GM18951 (cell line): ENCODE measurements around the gene SSUH2.

ENCODE experiments used
- POLR2A ChIP-seq: IDR thresholded peaks from 4 replicates; pipeline ENCODE4 v1.6.1; 2011; ENCODE audit warnings: mild to moderate bottlenecking; ENCODE audit not compliant: insufficient read length, insufficient read depth; ENCODE audit errors: extremely low read depth
- in situ Hi-C: fragments of 300-500 bp; cut with MboI; formaldehyde crosslinking; loops from one replicate; pipeline ENCODE4 v1.12.0; 2022; ENCODE audit warnings: low sequenced_read_pairs, mixed read lengths, inconsistent platforms; ENCODE audit not compliant: unreplicated experiment

Gene SSUH2

DNA sequence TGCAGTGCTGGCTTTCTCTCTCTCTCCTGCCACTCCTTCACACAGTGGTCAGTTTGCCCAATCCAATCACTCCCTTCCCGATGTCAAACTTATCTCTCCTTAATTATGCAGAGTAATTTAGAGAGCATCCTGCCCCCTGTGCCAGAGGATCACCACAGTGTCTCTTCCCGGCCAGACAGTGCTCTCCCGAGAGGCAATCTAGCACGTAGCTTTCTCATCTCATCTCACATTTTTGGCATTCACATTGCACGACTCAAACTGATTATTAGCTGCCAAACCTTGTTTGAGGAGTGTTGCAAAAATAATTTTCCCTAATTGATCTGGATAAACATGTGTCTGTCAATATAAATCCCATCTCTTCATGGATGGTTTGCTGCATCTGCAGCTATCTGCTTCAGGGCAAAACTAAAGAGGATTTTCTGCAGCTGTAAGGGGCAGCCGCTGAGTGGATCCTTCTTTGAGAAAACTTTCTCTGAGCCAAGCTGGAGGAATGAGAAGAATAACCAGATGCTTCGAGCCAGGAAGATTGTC is 37.8 kb downstream of the SSUH2 start:
- TF ChIP-seq POLR2A, result no peak
- in situ Hi-C loops, result no loop called here

DNA sequence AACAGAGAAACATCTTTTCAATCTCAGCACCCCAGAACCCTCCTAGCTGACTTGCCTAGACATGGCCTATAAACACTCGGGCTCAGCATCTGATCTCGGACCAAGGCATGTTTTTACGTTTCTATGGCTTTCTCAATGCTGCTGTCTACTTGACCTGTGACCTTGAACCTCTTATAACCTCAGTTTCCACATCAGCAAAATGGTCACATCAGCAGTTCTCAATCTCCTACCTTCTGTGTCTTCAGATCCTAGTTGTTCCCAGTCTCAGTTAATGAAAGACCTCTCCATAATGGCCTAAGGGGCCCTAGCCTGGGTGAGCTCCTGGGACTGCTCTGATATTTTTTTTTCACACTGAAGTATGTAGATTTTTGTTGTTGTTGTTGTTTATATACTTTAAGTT is 39.6 kb downstream of the SSUH2 start:
- TF ChIP-seq POLR2A, result no peak
- in situ Hi-C loops, result no loop called here

DNA sequence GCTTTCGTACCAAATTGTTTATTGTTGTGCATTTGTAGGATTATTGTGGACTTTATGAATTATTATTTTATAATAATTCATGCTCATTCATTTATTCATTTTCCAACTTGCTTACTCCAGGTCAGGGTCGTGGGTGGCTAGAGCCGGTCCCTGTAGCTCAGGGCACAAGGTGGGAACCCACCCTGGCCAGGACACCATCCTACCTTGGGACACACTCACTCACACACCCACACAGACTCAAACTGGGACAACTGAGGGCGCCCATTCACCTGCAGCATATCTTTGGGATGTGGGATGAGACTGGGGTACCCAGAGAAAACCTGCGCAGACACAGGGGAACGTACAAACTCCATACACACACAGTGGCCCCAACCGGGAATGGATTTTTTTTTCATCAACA is 40.6 kb downstream of the SSUH2 start:
- TF ChIP-seq POLR2A, result no peak
- in situ Hi-C loops, result no loop called here

DNA sequence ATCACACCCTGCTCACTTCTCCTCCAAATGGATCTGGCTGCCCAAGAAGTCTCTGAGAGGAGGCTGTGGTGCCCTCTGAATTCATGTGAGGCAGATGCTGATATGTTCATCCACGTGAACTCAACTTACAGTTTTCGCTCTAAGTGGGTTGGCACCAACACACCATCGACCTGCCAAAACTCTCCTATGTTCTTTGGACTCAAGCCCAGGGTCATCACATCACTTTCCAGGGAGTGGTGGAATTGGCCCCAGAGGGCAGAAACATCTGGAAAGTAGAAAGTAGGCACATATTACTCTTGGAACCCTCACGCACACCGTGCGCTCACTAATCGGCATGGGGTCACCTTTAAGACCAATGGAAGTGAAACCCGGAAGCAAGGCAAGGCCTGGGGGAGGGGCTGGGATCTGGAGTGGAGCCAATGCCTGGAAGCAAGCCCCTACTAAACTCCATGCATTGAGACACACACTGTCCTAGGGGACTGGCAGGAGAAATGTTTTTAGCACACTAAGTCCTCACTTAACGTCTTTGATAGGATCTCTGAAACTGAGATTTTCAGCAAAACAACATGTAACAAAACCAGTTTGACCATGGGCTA is 41.4 kb downstream of the SSUH2 start:
- no peak for TF ChIP-seq POLR2A
- in situ Hi-C loops, result no loop called here

DNA sequence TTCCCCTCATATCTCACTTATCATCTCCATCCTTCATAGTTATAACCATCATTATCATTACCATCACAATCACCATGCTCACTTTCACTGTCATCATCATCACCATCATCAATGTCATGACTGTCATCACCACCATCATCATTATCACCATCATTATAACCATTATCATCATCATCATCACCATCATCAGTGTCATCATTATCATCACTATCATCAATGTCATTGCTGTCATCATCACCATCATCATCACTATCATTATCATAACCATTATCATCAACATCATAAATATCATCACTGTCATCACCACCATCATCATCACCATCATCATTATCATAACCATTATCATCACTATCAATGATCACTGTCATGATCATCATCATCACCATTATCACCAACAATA is 44.1 kb downstream of the SSUH2 start:
- in situ Hi-C loops, result no loop called here
- TF ChIP-seq POLR2A, result no peak

DNA sequence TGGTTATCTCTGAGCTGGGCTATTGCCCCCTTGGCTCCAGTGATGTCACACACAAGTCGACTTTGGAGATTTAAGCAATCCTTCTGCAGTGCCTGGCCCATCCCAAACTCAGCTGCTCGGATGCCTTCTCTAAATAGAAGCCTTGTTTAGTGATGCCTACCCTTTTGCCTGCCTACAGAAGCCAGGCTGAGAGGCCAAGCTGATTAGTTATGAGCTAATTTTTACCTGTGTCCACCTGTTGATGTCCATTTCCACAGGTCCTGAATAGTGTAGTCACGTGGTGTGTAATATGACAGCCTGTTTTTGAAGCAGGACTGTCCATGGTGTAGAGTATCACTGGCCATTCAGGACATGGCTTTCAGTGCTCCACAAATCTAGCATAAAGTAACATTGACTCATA is 45.5 kb downstream of the SSUH2 start:
- no peak for TF ChIP-seq POLR2A
- in situ Hi-C loops, result no loop called here

DNA sequence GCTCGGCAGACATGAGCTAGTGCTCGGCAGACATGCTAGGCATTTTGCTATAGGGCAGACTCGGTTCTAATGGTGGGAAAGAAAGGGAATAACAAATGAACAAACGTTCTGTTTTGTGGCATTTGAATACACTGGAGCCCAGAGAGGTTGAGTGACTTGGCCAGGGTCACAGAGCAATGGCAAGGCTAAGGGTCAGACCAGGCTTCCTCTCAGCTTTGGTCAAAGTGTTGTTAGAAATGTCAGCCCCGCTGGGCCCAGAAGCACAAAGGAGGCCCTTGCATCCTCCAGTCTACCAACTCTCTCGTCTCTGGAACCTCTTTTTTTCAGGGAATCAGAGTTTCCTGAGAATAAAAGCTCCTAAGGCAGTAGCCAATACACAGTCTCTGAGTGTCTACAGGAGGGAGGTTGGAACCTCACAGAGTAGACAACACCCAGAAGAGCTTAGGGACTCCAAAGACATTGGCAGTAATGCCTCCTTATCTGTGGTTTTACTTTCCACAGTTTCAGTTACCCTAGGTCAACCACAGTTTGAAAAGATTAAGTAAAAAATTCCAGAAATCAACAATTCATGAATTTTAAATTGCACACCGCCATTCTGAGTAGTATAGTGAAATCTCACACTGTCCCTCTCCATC is 47.3 kb downstream of the SSUH2 start:
- in situ Hi-C loops, result no loop called here
- no peak for TF ChIP-seq POLR2A

DNA sequence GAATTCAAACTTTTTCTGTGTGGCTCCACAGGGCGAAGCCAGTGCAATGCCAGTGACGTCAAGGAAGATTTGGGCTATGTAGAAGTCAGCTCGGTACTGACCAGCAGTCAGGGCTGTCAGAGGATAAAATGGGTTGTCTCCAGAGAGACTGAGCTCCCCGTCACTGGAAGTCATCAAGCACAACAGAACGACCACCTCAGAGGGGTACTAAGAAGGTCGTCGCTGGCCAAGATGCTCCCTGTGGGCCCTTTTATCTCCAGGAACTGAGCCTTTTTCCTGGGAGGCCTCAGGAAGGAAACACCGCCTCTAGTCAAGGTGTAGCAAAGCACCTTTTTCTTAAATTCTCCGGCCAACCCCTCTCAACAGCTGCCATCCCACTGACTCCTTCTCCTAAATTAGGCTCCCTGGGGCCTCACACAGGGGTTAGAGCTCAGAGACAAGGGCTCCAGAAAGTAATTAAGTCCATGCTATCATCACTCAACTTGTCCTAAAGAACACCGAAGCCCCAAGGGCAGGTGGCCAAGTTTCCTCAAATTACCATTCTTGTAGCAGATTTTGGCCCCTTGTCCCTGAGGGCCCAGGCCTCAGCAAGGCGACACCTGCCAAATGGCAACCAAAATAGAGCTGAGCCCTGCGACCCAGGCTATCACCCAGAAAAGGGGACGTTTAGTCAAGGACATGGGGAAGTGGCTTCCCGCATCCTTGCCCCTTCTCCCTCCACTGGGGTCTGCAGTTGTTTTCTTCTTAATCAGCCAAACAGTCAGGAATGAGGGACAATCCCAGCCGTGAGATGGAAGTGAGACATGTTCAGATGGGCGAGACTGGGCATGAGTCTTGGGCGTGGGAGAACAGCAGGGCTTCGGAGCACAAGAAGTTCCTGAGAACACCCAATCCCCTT is 48.0 kb downstream of the SSUH2 start:
- in situ Hi-C loops, result no loop called here
- no peak for TF ChIP-seq POLR2A

DNA sequence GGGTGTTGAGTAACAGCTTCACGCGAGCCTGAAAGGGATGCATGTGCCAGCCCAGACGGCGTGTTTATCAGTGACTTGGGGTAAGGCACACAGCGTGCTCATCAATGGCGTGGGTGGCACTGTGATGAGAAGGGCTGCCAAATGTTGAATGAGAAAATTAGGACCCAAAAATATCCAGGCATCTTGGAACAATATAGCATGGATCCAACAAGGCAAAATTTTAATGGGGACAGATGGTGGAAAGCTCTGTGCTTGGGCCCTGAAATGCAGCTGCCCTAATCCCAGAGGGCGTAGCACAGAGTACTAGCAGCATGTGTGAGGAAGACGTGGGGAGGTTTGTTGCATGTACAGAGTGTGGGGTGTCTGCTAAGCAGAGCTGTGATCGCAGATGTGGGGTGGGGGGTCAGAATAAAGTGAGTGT is 48.9 kb downstream of the SSUH2 start:
- no peak for TF ChIP-seq POLR2A
- in situ Hi-C loops, result no loop called here

DNA sequence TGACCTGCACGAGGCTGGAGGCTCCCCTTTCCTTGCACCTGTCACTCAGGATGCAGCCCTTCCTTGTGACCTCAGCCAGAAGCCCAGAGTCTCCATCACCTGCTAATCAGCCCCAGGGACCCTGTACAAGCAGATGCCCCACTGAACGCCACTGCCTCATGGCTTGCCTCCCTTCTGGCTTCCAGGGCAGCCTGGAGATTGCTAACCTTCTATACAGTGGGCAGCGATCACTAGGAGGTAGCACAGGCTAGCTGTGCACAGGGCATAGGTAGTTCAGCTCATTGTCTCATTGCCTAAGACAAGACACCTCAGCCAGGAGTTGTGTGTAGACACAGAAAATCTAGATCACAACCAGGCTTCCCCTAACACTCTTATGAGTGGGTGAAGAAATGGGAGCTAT is 49.3 kb downstream of the SSUH2 start:
- no peak for TF ChIP-seq POLR2A
- in situ Hi-C loops, result no loop called here

DNA sequence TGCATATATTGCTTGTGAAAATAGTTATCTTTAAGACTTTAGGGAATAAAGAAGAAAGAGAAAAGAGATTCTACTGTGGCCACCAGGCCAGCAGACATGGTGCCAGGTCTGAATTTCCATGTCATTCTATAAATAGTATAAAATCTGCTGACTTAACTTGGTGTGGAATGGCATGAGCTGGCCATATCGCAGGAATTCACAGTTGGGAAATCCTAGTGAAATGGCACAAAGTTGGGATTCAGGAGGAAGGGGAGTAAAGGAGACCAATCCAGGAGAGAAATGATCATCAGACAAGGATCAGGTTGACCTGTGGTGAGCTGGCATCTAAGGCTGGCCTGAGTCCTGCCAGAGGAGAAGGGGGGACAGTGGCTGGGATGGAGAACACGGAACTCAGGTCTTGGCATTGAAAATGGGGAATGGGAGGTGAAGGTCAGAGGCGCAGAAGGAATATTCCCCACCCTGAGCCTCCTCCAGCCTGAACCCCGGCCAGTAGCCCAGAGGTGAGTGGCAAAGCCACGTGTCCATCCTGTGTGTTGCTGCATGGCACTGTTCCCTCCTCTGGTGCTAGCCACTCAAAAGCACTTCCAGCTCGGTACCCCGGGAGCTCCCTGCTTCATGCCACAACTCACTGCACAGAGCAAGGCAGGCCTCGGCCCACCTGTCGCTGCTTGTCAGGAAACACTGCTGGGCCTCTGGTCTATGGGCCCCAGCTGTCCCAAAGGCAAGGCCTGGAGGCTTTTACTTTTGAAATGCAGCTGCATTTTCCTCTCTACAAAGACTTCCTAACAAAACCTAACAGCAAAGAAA is 51.4 kb downstream of the SSUH2 start:
- in situ Hi-C loops, result no loop called here

DNA sequence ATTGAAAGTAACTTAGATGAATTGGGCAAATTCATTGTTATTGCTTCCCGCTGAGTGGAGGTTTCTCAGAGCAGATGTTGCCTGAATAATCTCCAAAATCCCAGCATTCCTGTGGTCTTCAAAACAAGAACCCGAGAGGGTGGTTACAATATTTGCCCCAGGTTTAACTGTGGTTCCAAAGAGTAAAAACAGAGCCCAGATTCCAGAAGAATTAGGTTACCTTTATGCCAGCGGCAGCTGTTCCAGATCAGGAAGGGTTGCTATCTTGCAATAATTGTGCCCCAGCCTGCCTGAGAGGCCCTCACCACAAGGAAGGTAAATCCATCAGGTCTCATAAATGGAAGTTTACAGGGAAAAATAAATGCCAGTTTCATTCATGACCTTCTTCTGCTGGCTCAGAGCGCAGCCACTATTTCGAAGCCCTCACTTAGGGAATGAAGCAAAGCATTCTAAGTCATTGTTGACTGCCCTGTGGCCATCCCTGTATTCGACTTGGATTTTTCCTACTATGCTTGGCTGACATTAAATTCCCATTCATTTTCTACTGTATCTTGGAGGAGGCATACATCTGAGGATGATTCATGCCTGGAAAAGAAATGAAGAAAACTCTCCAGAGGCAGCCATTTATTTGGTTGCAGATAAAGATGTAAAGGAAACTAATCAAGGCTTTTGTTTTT is 54.6 kb downstream of the SSUH2 start:
- in situ Hi-C loops, result no loop called here
- TF ChIP-seq POLR2A, result no peak

More for the DNA sequence above, 51.4 kb downstream of the SSUH2 start:
- TF ChIP-seq POLR2A, result no peak
